LNCAP (cell line): ENCODE data around the gene CADM4.

ENCODE experiments used
- TF ChIP-seq, protein P1 (sequence below): fragments of 450-650 bp; IDR thresholded peaks from 2 replicates; pipeline ENCODE4 v1.5.1; 2017; ENCODE audit warnings: mild to moderate bottlenecking

CADM4 gene

DNA sequence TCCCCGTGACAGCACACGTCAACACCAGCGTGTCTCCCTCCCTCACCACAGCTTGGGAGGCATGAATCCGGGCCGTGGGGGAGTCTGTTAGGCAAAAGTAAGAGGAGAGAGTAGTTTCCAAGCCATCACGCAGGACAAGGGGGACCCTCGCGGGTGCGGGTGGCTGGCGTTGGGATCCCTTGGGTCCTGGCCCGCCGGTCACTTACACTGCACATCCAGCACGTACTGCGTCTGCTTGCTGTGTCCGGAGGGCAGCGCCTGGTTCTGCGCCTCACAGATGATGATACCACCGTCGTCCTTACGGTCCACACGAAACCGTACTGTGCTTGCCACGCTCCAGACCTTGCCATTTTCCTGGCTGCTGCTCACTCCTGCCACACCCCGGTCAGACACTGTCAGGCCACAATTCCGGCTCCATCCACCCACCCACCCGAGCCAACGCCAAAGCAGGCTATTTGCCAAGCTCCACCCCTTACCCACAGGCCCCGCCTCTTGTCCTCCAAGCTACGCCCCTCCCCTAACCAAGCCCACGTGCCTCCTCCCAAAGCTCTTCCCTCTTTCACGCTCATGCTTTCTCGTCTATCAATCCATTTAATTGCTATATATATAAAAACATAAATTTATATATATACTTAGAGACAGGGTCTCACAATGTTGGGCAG is 13.6 kb downstream of the CADM4 start:
- TF ChIP-seq, protein P1, sequence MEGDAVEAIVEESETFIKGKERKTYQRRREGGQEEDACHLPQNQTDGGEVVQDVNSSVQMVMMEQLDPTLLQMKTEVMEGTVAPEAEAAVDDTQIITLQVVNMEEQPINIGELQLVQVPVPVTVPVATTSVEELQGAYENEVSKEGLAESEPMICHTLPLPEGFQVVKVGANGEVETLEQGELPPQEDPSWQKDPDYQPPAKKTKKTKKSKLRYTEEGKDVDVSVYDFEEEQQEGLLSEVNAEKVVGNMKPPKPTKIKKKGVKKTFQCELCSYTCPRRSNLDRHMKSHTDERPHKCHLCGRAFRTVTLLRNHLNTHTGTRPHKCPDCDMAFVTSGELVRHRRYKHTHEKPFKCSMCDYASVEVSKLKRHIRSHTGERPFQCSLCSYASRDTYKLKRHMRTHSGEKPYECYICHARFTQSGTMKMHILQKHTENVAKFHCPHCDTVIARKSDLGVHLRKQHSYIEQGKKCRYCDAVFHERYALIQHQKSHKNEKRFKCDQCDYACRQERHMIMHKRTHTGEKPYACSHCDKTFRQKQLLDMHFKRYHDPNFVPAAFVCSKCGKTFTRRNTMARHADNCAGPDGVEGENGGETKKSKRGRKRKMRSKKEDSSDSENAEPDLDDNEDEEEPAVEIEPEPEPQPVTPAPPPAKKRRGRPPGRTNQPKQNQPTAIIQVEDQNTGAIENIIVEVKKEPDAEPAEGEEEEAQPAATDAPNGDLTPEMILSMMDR: no peak

DNA sequence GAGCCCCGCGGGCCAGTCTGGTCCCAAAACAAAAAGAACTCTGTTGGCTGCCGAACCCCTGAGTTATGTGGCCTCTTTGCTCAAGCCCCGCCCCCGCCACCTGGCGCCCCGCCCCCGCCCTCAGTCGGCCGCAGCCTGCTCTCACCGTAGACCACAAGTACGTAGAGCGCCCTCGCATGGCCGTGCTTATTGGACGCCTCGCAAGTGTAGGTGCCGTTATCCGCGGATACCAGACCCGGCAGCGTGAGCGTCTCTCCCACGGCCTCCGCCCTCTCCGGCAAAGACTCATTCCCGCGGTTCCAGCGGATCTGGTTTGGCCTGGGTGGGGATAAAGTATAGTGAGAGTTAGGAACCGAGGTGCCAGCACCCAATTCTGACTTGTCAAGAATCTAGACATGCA is 14.7 kb downstream of the CADM4 start:
- TF ChIP-seq, protein P1: no peak

DNA sequence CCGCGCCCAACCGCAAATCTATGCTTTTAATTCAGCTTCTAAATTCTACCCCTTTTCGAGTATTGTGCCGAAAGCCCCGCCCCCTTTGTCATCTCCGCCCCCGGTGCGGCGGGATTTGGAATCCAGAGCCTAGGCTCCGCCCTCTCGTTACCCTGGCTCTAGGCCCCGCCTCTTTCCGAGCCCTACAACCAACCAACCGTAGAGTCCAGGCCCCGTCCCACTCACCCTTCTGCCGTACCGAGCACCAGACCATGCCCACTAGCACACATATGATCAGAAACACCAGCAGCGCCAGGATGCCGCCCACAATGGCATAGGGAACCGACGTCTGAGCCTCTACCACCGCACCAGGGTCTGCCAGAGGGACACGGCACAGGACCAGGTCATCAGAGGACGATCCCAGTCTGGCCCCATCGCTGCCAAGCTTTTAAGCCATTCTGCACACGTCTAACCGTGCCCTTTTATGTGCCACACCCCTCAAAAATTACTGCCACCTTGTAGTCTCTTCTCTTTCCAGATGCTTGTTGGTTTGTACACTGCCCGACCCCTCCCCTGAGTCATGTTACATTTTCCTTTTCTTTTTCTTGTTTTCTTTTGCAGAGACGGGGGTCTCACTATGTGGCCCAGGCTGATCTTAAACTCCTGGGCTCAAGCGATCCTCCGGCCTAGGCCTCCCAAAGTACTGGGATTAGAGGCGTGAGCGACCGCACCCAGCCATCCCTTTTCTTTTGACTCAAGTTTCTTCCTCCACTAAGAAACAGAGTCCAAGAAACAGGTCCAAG is 15.6 kb downstream of the CADM4 start:
- TF ChIP-seq, protein P1: no peak

DNA sequence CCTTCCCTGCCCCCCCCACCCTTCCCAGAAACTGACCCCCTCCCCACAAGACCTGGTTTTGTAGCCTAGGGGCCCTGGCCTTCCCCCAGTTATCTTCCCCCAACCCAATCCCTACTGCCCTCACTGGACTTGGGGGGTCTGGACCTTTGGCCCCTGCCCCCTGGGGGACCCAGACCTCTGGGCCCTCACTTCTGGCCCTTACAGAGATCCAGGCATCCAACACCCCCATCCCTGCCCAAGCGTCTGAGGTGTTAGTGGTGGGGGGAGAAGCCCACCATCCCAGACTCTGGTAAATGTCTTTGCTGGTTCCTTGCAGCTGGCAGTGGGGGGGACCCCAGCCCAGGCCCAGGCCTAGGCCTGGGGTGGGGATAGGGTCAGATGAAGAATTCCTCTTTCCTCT is 16.7 kb downstream of the CADM4 start:
- TF ChIP-seq, protein P1: no peak

DNA sequence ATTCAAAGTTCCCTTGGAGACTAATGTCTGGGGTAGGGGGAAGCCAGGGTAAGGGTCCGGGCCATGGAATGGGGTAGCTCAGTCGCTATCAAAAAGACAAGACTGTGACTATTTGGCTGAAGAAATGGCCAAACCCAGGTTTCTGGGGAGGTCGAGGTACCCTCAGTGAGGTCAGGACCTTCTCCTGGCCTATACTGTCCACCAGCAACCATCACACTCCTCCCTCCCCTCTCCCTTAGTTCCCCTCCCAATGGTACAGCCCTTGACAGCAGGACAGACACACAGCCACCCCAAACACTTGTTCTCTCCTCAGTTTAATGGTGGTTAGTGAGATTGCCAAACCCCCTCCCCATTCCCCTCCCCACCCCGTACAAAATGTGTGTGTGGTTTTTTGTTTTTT is 17.6 kb downstream of the CADM4 start:
- TF ChIP-seq, protein P1: no peak

DNA sequence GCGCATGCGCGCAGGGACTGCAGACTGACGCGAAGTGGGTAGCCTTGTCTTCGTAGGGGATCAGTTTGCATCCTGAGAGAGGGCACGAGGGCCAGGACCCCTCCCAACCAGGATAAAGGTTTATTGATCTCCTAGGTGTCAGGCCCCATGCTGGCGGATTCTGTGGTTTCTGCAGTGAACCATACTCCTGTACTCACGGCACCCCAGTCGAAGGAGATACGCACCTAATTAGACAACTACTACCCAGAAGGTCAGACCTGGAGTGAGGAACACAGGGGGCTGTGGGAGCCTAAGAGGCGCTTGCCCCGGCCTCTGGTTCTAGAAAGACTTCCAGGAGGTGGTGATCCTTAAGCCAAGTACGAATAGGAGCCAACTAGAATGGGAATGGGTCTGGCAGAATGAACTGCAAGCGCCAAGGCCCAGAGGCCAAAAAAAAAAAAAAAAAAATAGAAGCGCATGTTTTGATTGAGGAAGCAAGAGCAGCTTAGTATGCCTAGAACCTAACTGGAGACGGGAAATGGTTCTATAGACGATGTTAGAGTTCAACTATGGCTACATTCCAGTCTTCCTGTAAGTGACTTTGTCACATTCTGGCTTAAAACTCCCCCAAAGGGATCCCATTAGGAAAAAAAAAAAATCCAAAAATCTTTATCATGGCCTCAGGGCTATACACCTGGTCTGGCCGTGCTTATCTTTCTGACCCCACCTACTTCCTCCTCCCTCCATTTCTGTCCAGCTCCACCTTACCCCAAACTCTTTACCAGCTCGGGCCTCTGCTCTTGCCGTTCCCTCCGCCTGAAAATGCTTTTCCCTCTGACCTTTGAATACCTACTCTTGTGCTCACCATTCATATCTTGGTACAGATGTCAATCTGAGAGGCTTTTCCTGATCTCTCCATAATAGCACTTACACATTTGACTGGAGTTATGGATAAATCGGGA is 19.3 kb downstream of the CADM4 start:
- TF ChIP-seq, protein P1: no peak

DNA sequence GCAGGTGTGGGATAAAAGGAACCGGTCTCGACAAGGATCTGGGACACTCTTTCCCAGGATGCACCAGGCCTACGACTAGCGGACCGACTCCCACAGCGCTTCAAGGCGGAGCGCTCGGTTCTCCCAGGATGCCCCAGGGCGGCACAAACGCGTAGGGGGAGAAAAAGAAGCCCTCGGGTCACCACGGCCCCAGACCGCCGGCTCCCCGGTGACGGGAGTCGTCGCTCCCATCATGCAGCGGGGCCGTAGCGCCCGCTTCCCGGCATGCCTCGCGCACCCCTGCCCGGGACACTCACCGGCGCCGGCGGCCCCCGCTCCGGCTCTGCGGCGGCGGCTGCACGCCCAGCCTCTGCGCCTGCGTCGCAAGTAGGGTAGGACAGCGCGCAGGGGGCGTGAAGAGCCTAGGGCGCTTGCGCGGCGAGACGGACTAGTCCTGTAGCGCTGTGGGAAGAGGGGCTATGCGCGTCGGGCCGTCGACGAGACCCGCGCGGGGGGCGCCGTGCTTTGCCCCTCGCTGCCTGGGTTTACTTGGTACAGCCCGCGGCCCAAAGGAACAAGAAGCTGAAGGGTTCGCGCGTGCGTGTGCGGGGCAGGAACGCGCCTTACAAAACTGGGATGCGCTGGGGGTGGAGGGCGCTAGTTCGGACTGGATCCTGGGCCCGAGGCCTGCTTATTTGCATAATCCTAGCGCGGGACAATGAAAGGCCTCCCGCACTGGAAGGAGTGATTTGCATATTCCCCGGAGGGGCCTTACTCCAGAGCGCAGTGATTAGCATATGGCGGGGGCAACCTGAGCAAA is 20.2 kb downstream of the CADM4 start, which contains the start of gene ZNF428:
Gene ZNF428 (minus strand): TSS at position 368 of the 799 bp plus-strand sequence. CDS start 5,325 bp downstream, outside the sequence.
- TF ChIP-seq, protein P1: no peak
